Adrenal gland (tissue), 5 donors: ENCODE measurements around the gene COMT.

Experiments
- CTCF ChIP-seq, 6 experiments: fragments of 450-650 bp in 4 of 6; fragments of 200-600 bp in 2 of 6; sonication (generic) in 1 of 6; IDR thresholded peaks; 1 replicate in 5 of 6; 2 replicates in 1 of 6; pipeline versions ENCODE4 v1.5.1 to v1.8.0; 2016 to 2021; ENCODE audit warnings: antibody characterized with exemption in 6 of 6, mild to moderate bottlenecking in 2 of 6, moderate library complexity in 1 of 6
- POLR2A ChIP-seq, 2 donors: fragments of 450-650 bp; IDR thresholded peaks; one replicate each; pipeline ENCODE4 v1.6.1; 2017; ENCODE audit warnings: antibody characterized with exemption in 2 of 2, mild to moderate bottlenecking in 2 of 2, moderate library complexity in 1 of 2
- donor health status: DM: no; HTN: no; CAD: no.

GRCh38 chr22:19984851-19985811 lies 43.6 kb downstream of the COMT start:
- TF ChIP-seq CTCF (IDR thresholded peaks at IDR 0.05) (no peak), POLR2A (IDR thresholded peaks at IDR 0.05) (no peak)
